Measurements from ENCODE around the gene NRXN3.
"Not testable (repeated sequence)": the region's sequence is repeated elsewhere in the genome, so short reads cannot be mapped to it uniquely, and the experiment has no call there.

The NRXN3 gene

DNA sequence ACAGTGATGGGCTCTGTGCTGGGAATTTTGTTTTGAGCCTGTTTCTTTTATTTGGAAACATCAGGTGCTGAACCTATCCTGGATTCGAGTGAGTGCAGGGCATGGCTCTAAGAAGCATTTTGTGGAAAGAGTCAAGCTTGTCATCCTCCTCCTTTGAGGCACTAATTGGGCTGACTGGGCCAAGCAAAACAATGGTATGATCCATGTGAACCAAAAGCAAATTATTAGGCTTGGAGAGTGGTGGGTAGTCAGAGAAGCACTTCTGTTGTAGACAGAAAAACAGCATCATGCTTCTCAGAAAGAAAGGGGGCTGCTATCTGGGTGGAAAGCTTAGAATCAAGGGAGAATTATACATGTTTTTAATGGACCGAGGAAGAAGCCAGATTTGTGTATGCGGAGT, 1559.6 kb downstream of the NRXN3 start:
- DNase-seq: no peak

DNA sequence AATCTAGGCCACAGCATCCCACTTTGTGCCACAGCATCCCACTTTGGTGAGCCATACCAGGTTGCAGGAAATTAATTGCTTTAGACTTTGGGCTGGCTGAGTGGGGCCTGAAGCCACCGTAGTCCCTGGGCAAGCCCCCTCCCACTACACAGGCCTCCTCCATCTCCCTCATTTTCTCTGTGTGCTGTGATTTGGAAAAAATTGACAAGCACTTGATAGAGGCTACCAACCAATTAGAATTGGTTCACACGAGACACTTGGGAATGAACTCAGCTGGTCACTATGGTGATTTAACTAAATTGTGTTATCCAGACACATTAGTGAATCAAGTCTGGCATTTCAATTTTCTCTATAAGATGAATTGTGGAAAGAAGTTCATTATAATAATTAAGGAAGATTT, 1560.0 kb downstream of the NRXN3 start:
- no peak for DNase-seq

DNA sequence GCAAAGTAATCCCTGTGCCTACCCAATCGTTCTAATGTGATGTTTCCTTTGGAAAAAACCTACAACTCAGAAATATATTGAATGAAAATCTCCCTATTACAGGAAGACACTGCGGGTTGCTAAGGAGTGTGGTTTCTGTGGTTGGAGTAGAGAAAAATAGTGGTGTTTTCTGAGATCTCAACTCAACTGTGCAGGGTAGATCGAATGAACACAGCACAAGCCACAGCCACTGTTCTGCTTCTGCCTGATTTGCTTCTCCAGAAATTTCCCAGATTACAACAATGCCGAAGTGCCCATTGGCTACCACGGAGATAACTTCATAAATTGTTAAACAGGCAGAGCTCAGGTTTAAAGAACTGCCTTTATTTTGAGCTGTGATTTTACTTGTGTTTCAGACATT, 1560.8 kb downstream of the NRXN3 start:
- no peak for DNase-seq

DNA sequence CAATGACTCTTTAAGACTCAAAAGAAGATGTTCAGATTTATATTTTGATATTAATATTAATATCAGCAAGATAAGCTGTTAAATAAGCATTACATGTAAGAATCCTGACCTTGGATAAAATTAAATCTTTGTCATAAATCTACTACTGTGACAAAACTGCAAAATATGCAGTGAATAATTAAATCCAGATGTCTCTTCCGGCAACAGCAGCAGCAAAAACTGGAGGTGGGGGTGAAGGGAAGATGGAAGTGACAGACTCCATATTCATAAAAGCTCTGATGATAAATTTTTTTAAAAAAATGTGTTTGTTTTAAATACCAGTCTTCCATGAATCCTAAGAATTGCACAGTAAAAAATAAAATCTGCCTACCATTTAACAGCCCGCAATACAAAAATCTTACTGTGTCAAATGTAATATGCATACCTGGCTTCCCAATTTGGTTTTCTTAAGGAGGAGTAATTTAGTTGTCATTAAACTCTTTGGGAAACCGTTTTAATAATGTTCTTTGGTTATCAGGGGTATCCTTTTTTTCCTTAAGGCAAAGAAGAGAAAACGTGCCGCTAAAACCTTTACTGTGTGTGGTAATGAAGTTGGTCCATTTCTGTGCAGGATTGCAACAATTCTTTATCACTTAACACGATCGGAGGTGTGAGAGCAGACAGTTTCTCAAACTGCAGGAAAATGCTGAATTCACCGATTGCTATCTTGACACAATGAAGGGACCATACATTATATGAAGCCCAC, 1562.9 kb downstream of the NRXN3 start:
- no peak for DNase-seq

DNA sequence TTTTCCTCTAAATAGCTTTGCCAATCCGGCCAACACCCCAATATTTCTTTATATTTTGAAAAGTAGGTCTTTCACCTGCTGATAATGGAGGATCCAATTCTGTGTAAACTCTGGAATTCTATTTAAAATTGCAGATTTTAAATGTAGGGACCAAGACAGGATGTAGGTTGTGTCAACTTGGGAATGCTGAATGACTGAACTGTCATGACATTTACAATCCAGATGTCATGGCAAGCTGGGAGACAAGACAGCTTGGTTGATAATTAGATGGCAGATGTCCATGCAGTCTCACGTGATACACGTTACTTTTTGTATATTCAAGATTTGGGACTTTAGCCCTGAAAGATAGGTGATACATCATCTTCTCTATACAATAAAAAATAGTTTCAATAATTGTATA, 1564.0 kb downstream of the NRXN3 start:
- no peak for DNase-seq

DNA sequence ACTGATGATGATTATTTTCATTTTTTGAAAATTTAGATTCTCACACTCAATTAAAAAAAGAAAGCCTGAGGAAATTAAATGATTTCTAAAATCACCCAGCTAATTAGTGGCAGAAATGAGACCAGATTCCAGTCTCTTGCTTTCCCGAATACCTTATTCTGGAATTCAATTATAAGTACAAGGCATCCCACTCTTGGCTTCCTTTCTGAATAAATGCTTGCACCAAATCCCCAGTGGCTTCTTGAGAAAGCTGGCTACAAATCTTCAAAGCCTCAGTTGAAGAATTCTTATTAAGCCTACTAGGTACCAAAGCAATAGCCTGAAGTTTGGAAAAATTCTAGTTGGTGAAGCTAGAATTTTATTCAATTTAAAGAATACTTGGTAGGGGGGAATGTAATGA, 1564.5 kb downstream of the NRXN3 start:
- DNase-seq: no peak

DNA sequence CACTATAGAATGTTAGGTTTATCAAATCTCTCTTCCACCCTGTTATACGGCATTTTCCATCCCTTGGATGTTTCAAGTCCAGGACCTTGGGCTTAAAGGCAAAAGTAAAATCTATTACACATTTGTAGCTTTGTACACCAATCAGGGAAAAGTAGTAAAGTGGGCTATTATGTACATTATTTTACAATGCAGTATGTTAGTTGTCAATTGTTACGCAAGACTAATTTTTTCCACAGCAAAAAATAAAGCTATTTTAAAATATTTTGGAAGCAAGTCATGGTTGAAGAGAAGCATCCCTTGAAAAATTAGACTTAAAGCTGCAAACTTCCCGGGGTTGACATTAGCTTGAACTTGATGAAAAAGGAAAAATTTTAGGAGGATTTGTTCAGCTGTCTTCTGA, 1564.9 kb downstream of the NRXN3 start:
- DNase-seq: no peak

DNA sequence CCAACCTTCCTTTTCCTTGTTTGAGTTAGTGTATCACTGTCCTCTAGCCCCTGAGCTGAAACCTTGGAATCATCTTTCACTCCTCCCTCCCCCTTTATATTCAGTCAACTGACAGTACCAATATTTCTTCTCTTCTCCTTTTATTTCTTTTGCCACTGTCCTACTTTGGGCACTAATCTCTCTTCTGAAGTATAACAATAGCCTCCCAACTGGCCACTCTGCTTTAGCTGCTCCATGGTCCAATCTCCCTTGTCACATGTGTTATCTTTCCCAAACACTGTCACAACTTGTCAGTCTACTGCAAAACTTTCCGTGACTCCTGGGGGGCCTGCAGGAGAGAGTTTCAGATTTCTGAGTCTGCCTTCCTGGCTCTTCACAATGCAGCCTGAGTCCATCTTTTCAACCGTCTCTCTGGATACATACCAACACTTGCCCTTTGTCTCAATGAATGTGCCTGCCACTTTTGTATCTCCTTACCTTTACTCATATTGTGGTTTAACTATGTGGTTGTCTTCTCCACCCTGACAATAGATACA, 1570.0 kb downstream of the NRXN3 start:
- no peak for DNase-seq

DNA sequence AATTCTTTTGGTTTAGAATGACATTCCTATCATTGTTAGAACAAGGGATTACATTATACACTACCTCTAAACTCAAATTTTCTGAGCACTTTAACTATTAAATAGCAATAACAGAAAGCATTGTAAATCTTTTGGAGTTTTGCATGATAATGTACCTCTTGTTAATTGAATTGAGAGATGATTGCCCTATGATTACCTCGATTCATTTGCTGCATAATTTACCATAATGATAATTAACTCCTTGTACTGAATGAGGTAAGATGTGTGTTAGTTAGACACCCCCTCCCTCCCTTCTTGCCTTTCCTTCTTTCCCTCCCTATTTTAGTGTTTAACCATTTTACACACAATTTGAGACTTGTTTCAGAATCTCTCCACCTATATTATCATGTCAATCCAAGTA, 1572.0 kb downstream of the NRXN3 start:
- DNase-seq: no peak

DNA sequence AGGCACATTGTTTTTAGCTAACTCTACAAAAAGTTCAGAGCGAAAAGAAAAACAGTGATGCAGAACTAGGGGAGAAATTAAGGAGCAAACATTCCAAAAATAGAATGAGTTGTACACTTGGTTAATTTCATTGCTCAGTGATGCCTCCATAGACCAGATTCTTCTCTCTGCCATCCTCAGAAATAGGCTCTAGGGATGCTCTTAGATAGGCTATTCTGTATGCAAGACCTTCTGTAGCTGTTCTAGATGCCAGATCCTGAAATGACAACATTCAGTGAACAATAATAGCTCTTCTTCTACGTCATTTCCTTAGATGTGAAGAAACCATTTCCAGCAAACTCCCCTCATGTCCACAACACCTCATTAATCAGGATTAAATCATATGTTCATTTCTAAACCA, 1574.9 kb downstream of the NRXN3 start:
- DNase-seq: no peak

DNA sequence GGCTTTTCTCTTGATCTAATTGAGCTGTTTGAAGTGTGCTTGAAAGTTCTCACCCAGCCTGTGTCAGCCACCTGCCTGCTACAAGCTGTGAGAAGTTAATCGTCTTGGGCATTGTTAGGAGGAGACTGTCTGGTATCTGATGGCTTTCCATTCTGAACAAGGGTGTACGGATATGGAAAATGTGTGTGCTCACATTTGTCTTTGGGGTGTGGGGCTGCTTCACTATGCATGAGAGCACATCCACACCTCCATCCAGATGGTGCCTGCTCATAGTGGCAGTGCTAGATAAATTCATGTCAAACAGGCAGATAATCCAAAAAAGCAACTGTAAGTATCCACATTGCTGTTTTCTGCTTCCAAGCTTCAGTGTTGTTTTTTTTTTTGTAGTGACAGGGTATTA, 1578.9 kb downstream of the NRXN3 start:
- no peak for DNase-seq

DNA sequence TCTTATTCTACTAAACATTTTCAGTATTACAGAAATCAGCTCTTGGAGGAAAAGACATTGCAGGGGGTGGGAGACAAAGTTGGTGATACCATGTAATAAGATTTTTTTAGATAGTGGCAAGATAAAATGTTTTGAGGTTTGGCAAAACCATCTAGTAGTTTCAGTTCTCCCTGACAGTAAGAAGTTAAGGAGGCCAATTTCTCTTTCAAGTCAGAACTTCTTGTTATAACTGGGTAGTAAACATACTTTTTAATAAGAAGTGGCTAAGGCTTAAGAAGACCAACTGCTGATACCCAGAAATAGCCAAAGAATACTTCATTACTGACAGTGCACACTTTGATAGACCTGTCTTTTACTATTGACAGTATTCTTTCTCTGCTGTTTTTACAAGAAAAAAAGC, 1588.8 kb downstream of the NRXN3 start:
- no peak for DNase-seq

DNA sequence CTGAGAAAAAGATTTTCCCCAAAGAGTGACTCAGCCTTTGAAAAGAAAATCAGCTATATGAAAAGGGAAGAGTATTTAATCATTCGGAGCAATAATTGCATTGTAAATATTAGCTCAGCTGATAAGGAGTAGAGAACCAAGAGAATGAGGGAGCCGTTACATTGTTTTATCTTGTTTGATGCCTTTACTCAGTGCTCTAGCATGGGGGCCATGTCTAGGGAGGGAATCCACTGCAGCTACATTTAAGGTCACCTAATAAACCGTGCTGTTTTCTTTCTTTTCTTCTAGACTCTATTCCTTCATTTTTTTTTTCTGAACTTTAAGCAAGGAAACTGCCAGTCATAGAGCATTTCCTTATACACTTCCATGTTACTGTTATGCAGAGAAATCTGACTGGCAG, 1594.2 kb downstream of the NRXN3 start:
- no peak for DNase-seq

DNA sequence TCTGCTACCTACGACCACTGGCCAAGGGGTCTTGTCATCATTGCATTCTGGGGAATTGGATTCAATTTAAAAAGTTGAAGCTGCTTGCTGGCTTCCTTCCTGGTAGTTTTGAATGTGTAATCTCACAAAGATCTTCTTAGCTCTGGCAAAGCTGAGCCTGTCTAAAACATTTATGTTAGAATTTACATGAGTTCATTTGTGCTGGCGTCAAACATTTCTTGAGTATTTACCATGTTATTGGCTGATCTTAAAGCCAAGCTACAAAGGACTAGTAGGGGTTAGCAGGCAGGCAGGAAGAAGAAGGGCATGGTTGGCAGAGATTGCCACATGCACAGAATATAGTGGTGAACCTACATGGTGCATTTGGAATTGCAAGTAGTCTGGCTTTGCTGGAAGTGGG, 1596.3 kb downstream of the NRXN3 start:
- no peak for DNase-seq

DNA sequence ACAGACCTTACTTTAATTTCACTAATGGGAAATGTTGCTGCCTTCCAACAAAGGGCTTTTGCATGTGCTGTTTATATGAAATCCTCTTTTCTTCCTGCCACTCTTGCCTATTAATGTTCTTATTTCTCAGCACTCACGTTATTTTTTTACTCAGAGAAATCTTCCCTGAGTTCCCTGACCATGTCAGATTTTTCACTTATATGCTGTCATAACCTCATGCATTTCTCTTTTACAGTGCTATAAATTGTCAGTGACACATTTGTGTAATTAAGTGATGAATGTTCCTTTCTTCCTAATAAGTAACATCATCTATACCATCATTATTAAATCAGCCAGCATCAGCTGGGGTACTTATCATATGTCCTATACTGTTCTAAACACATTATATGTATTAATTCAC, 1597.1 kb downstream of the NRXN3 start:
- DNase-seq: no peak

DNA sequence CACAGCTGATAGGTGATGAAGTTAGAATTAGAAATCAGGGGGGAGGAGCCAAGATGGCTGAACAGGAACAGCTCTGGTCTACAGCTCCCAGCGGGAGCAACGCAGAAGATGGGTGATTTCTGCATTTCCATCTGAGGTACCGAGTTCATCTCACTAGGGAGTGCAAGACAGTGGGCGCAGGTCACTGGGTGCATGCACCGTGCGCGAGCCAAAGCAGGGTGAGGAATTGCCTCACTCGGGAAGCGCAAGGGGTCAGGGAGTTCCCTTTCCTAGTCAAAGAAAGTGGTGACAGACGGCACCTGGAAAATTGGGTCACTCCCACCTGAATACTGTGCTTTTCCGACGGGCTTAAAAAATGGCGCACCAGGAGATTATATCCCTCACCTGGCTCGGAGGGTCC, 1597.5 kb downstream of the NRXN3 start:
- DNase-seq: not testable (repeated sequence)

DNA sequence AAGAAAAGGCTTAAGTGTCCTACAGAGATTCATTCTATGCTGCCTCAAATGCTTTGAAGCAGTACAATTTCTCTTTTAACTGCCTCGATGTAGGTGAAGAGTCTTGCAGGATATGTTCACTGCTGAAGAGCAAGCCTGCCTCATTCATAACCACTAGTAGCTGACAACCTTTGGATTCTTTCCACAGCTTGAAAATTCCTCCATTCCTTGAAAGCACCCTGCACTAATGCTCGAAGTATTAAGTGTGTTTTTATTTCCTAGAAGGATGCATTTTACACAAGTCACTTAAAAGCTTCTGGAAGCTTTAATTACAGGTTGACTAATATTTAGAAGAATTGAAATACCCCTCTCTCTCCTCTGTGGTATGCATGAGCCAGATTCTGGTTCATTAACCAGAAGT, 1611.7 kb downstream of the NRXN3 start:
- DNase-seq: no peak

DNA sequence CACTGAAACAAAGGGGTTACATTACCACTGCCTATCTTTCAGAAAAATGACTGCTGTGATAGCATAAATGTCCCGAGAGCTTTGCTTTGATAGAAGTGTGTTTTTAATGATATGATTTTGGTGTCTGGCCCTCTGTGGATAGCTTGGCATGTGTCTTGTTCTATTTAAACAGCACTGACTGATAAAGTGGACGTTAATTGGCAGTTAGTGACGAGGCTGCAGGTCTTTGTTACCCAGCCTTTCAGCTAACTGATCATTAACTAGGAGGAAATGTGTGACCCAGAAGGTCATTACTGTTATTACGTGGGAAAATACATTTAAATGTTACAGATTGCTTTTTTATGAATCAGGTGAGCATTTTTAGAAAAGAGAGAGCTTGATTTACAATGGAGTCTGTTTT, 1612.9 kb downstream of the NRXN3 start:
- DNase-seq: no peak

DNA sequence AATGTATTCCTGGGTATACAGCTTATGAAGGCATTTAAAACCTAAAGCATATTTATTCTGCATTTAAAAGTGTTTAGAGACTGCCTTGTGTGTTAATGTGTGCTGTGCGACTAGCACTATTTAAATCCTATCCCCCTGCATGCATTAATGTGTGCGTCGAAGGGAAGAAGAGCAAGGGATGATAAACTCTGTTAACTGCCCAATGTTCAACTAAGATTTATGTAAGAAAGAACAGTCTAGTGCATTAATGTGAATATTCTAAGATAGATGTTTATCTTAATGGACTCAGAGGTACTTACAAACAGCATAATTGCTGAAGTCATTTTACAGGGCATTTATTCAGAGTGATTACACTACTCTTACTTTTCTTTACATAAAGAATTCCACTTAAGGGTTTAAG, 1616.3 kb downstream of the NRXN3 start:
- no peak for DNase-seq

DNA sequence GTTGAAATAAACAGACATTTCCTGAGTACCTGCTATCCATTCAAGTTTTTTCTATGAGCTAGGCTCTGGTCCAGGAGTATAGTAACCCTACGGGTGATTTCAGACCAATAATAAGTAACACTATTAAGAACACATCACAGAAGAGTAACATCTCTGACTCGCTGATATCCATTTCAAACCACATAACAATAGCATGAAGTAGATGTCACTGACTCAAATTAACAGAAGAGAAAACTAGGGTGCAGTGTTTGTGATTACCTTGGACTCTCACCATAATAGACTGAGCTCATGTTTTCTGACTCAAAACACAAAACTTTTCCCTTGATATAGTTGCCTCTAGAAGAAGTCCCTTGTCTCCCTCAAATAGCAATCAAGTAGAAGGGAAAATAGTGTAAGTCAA, 1618.2 kb downstream of the NRXN3 start:
- no peak for DNase-seq

DNA sequence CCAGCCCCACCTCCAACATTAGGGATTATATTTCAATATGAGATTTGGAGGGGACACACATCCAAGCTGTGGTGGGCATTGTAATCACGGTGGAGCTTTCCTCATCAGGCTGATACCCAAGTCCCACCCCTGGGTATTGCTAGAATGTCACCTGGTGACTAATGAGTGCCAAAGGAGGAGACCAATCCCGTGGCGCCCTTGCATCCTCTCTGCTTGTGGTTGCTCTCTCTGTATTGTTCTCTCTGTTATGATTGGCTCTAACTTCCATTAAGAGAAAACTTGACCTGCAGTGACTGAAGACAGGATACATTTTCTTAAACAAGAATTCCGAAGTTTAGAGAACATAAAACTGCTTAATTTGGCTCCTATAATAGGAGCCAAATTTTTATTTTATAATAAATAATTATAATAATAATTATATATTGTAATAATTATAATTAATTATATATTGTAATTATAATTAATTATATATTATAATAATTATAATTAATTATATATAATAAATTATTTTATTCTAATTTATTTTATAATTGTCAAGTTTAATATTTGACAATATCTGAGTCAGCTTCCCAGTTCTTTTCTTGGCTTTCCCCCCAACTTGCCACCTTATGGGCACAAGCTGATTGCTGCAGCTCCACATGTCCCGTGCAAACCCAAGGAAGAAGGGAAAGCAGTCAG, 1621.0 kb downstream of the NRXN3 start:
- no peak for DNase-seq

DNA sequence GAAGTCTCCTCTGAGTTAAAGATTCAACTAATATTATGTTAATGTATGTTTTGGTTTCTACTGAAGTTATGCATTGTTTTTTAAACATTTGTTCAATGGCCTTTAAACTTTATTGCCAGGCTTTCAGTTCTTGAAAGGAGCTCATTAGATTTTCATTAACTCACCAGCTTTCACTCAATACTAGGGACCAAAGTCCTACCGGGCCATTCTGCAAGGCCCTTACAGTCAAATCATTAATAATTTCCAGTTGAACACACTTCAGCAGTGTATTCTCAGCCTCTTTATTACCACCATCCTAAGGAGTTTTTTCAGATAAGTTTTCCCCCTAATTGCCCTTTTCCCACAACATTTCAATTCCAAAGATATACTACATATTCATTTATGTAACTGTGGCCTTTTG, 1631.9 kb downstream of the NRXN3 start:
- DNase-seq: no peak

DNA sequence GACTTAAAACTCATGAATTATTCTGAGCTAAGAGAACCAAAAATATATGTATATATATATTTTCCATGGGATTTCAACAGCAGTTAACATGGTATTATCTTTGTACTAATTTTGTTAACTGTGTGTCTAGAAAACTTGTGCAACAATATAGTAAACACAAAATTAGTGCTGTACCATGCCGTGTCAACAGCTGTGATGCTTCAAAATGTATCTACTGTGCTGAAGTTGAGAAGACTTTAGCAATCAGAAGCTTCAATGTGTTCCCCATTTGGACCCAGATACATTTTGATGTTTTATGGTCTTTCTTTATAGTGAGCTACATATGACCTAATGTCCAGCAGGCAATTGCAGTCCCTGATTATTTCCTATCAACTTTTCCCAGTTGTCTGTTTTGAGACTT, 1635.5 kb downstream of the NRXN3 start:
- DNase-seq: no peak

DNA sequence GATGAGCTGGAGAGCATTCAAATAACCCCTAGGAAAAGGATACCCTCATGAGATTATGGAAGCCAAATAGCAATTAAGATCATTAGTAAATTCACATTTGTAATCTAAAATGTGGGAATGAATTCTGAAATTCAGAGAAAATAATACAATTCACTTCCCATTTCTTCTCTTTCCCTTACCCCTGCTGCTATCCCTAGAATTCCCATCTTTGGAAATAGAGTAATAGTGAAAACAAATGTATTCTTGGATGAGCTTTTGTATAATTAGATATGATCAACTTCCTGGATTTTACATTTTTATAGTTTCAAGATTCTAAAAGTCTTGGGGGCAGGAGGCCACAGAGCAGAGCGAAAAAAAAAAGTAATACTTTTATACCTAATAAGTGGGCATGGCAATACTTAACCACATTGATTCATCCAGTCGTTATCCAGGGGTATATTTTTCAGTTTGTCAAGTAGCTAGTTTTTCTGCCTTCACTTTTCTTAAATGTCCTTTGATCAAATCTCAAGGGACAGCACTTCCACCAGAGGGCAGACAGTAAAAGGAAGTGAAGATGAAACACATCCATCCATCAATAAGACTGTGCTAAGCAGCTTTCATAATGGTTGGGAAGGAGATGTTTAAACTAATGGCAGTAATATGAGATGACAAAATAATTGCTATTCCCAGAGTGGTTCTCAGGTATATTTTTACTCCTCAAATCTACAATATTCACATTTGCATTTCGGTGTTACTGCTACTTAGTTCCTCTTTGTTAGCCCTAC, 1639.9 kb downstream of the NRXN3 start:
- DNase-seq: no peak

Measured in stimulated activated CD8-positive, alpha-beta memory T cell treated with anti-CD3 and anti-CD28 coated beads, Interleukin-4, amount 100 ng/mL, for 48 hours (primary cell).